Middle frontal gyrus (tissue), 1 donor: ENCODE results near the gene MT1M.
"Not testable (repeated sequence)": the region's sequence is repeated elsewhere in the genome, so short reads cannot be mapped to it uniquely, and the experiment has no call there.

Experiments used
- DNase-seq: peaks from one replicate; pipeline ENCODE4 v3.0.0-alpha.2; 2015; ENCODE audit warnings: low spot score; ENCODE audit errors: extremely low spot score

The MT1M gene

GRCh38 chr16:56673921-56674320, 41.5 kb downstream of the MT1M start:
- no peak for DNase-seq

GRCh38 chr16:56674570-56674969, 42.1 kb downstream of the MT1M start:
- DNase-seq, result not testable (repeated sequence)

- no peak for DNase-seq
Observed at GRCh38 chr16:56675685-56676210, 43.3 kb downstream of the MT1M start.

- no peak for DNase-seq
Observed at GRCh38 chr16:56677474-56677873, 45.0 kb downstream of the MT1M start.

- DNase-seq, result no peak
Observed at GRCh38 chr16:56679078-56679730, 46.7 kb downstream of the MT1M start.

- no peak for DNase-seq
Observed at GRCh38 chr16:56679818-56680217, 47.4 kb downstream of the MT1M start.

- DNase-seq, result peak; percentile 73
Observed at GRCh38 chr16:56681939-56682702, 49.7 kb downstream of the MT1M start, which contains the start of gene MT1X. Gene MT1X, plus strand, starts transcription at chr16:56682470. Its CDS starts 71 bp downstream, at chr16:56682541.

GRCh38 chr16:56682703-56683397, 50.4 kb downstream of the MT1M start:
- no peak for DNase-seq
